SU-DHL-6 (cell line): Measurements from ENCODE around the gene GIPC1.
A peak's percentile ranks its signal among the peaks of the same experiment; 100 is the strongest.

Source experiments
- H2AFZ ChIP-seq: fragments of 200-600 bp; sonication (generic); 2 replicates; pipeline ENCODE4 v1.6.1; 2014; ENCODE audit warnings: low read depth, mild to moderate bottlenecking, moderate library complexity, mixed read lengths, antibody characterized with exemption, low read length; ENCODE audit not compliant: severe bottlenecking
- H3F3A ChIP-seq: fragments of 200-600 bp; shearing (Covaris generic); 2 replicates; pipeline ENCODE4 v1.6.0; 2016; ENCODE audit warnings: antibody characterized with exemption, mild to moderate bottlenecking; ENCODE audit not compliant: insufficient read depth
- H3K27ac ChIP-seq: fragments of 200-600 bp; sonication (generic); 2 replicates; pipeline ENCODE4 v1.5.1; 2016; ENCODE audit warnings: low read depth, mild to moderate bottlenecking, low read length, moderate library complexity, mixed read lengths
- H3K27me3 ChIP-seq: fragments of 200-600 bp; sonication (generic), shearing (Covaris generic); 2 replicates; pipeline ENCODE4 v1.6.0; 2014; ENCODE audit warnings: mild to moderate bottlenecking, low read length
- H3K36me3 ChIP-seq: fragments of 200-600 bp; sonication (generic); 2 replicates; pipeline ENCODE4 v1.6.1; 2014; ENCODE audit warnings: mild to moderate bottlenecking, low read length, mixed read lengths
- H3K4me2 ChIP-seq: fragments of 300-600, 200-600 bp; shearing (Covaris generic), sonication (generic); 2 replicates; pipeline ENCODE4 v1.6.0; 2014; ENCODE audit warnings: low read length, low read depth, mild to moderate bottlenecking; ENCODE audit not compliant: poor library complexity, severe bottlenecking
- H3K4me3 ChIP-seq: fragments of 200-600 bp; sonication (generic); 2 replicates; pipeline ENCODE4 v1.5.1; 2014; ENCODE audit warnings: antibody characterized with exemption, low read length, mild to moderate bottlenecking, mixed read lengths; ENCODE audit not compliant: insufficient read depth, poor library complexity, severe bottlenecking
- H3K79me2 ChIP-seq: fragments of 200-600 bp; sonication (generic); 2 replicates; pipeline ENCODE4 v1.6.1; 2014; ENCODE audit warnings: mild to moderate bottlenecking, low read length, moderate library complexity; ENCODE audit not compliant: insufficient read depth
- H3K9ac ChIP-seq: fragments of 200-600 bp; sonication (generic); 2 replicates; pipeline ENCODE4 v1.7.0; 2014; ENCODE audit warnings: mild to moderate bottlenecking, low read length
- H3K9me2 ChIP-seq: fragments of 200-600 bp; sonication (generic); replicated peaks from 2 replicates; pipeline ENCODE4 v1.6.1; 2014; ENCODE audit warnings: low read length; ENCODE audit not compliant: insufficient read depth
- H3K9me3 ChIP-seq: fragments of 200-600 bp; sonication (generic); 2 replicates; pipeline ENCODE4 v1.6.1; 2014; ENCODE audit warnings: low read length, mixed read lengths; ENCODE audit not compliant: insufficient read depth
- H4K20me1 ChIP-seq: fragments of 200-600 bp; sonication (generic); 2 replicates; pipeline ENCODE4 v1.6.1; 2014; ENCODE audit warnings: low read depth, mild to moderate bottlenecking, antibody characterized with exemption, low read length, moderate library complexity, mixed read lengths
- EZH2phosphoT487 ChIP-seq: fragments of 200-600 bp; sonication (generic), shearing (Covaris generic); conservative IDR thresholded peaks from 2 replicates; pipeline ENCODE4 v1.6.1; 2018; ENCODE audit warnings: mild to moderate bottlenecking, antibody characterized with exemption, low read length, moderate library complexity, mixed read lengths
- TF ChIP-seq, protein P1 (sequence below): fragments of 200-600 bp; sonication (generic); IDR thresholded peaks from one replicate; pipeline ENCODE4 v1.5.1; 2017; ENCODE audit warnings: antibody characterized with exemption, mild to moderate bottlenecking, low read length, moderate library complexity; ENCODE audit not compliant: insufficient read depth, poor library complexity, severe bottlenecking

The GIPC1 gene

GRCh38 chr19:14441041-14441938 is 54.6 kb downstream of the GIPC1 start:
- Histone ChIP-seq H3K27ac (no peak overlapping the region), H2AFZ (no peak overlapping the region), H4K20me1 (no peaks in the 10 kb centered on the region), H3K9me3 (no peaks in the 10 kb centered on the region), H3K27me3 (no peaks in the 10 kb centered on the region), H3K4me2 (no peak overlapping the region), H3K9me2 (no peaks in the 10 kb centered on the region), H3K36me3 (peaks cover 12% of the 10 kb centered on the region; the same call in 1 of the 2 replicates), H3K9ac (no peak overlapping the region), H3K4me3 (no peak overlapping the region), H3F3A (no peaks in the 10 kb centered on the region), H3K79me2 (peaks cover 46% of the 10 kb centered on the region)
- no peak for TF ChIP-seq EZH2phosphoT487

DNA sequence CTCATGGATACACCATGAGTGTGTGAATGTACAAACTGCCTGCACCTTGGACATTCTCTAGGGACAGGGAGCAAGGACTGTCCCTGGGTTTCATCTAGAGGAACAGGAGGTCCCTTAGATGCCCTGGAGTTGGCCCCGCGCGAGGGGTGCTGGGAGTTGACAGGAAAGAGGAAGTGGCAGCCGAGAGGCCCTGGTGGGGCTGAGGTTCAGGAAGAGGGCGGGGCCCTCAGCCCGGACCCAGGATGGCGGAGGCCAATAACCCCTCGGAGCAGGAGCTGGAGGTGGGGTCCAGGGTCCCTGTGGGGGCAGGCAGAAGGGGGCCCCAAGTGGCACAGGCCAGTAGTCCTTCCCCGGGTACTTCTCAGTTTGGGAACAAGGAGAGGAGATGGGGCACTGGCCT is 55.9 kb downstream of the GIPC1 start:
- H3K79me2 ChIP-seq: peaks cover 54% of the 10 kb centered on the region
- peak overlapping the region; percentile 77 for H2AFZ ChIP-seq
- H4K20me1 ChIP-seq: no peaks in the 10 kb centered on the region
- peaks cover 12% of the 10 kb centered on the region; the same call in 1 of the 2 replicates for H3K36me3 ChIP-seq
- H3K27ac ChIP-seq: peak overlapping the region; percentile 59
- H3K4me3 ChIP-seq: peak overlapping the region; percentile 42
- H3K9ac ChIP-seq: peak overlapping the region; percentile 54
- H3K27me3 ChIP-seq: no peaks in the 10 kb centered on the region
- TF ChIP-seq, protein P1, sequence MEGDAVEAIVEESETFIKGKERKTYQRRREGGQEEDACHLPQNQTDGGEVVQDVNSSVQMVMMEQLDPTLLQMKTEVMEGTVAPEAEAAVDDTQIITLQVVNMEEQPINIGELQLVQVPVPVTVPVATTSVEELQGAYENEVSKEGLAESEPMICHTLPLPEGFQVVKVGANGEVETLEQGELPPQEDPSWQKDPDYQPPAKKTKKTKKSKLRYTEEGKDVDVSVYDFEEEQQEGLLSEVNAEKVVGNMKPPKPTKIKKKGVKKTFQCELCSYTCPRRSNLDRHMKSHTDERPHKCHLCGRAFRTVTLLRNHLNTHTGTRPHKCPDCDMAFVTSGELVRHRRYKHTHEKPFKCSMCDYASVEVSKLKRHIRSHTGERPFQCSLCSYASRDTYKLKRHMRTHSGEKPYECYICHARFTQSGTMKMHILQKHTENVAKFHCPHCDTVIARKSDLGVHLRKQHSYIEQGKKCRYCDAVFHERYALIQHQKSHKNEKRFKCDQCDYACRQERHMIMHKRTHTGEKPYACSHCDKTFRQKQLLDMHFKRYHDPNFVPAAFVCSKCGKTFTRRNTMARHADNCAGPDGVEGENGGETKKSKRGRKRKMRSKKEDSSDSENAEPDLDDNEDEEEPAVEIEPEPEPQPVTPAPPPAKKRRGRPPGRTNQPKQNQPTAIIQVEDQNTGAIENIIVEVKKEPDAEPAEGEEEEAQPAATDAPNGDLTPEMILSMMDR: no peak
- no peak for TF ChIP-seq EZH2phosphoT487
- peak overlapping the region; percentile 64 for H3K4me2 ChIP-seq
- no peaks in the 10 kb centered on the region for H3K9me3 ChIP-seq
- 0 out of 2 replicates have a peak, but pooled peaks cover 5% of the 10 kb centered on the region for H3F3A ChIP-seq
- no peaks in the 10 kb centered on the region for H3K9me2 ChIP-seq

DNA sequence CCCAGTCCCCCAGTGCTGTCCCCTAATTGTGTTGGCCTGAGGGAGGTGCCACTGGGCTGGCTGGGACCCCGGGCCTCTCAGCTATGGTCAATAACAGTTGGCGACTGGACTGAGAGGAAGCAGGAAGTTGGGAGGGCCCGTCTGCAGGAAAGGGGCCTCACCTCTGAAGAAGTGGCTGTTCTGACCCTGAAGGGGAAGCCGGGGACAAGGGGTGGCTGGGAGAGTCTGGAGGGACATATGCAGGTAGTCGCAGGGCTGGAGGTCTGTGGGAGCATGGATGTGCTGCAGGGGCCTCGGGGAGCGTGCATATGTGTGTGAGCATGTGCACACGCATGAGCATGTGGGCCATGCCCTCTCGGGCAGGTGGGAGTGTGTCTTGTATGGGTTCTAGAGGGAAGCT is 56.9 kb downstream of the GIPC1 start:
- Histone ChIP-seq H3K9me3 (no peaks in the 10 kb centered on the region), H3K79me2 (peaks cover 65% of the 10 kb centered on the region), H3K9ac (no peak overlapping the region), H3K9me2 (no peaks in the 10 kb centered on the region), H3K4me3 (no peak overlapping the region), H3F3A (0 out of 2 replicates have a peak, but pooled peaks cover 5% of the 10 kb centered on the region), H3K27ac (no peak overlapping the region), H4K20me1 (no peaks in the 10 kb centered on the region), H3K36me3 (peaks cover 12% of the 10 kb centered on the region; the same call in 1 of the 2 replicates), H2AFZ (no peak overlapping the region), H3K4me2 (no peak overlapping the region), H3K27me3 (no peaks in the 10 kb centered on the region)
- TF ChIP-seq EZH2phosphoT487: no peak
- TF ChIP-seq, protein P1: no peak

DNA sequence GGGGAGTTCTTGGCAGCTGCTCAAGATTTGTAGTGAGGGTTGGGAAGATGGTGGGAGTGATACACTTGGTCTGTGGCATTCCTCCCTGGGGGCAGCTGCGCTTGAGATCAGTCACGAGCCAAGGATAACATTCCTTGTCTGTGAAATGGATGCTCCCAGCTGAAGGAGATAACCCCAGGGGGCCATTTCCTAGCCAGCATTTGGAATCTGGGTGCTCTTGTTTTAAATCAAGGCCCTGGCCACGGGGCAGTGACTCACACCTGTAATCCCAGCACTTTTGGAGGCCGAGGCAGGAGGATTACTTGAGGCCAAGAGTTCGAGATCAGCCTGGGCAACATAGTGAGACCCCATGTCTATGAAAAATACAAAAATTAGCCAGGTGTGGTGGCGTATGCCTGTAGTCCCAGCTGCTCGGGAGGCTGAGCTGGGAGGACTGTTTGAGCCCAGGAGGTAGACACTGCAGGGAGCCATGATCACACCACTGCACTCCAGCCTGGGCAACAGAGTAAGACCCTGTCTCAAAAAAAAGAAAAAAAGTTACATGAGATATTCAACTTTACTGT is 58.3 kb downstream of the GIPC1 start:
- no peak overlapping the region for H3K4me2 ChIP-seq
- no peaks in the 10 kb centered on the region for H4K20me1 ChIP-seq

More for the DNA sequence above, 58.3 kb downstream of the GIPC1 start:
- Histone ChIP-seq H3K9ac (no peak overlapping the region), H3K79me2 (peaks cover 71% of the 10 kb centered on the region), H3K9me2 (no peaks in the 10 kb centered on the region), H3F3A (0 out of 2 replicates have a peak, but pooled peaks cover 5% of the 10 kb centered on the region), H3K27me3 (no peaks in the 10 kb centered on the region), H3K36me3 (0 out of 2 replicates have a peak, but pooled peaks cover 6% of the 10 kb centered on the region), H3K27ac (no peak overlapping the region), H2AFZ (no peak overlapping the region), H3K9me3 (no peaks in the 10 kb centered on the region), H3K4me3 (no peak overlapping the region)
- TF ChIP-seq EZH2phosphoT487: no peak
- TF ChIP-seq, protein P1: no peak
